ENCODE measurements around the gene SUV39H1.

DNA sequence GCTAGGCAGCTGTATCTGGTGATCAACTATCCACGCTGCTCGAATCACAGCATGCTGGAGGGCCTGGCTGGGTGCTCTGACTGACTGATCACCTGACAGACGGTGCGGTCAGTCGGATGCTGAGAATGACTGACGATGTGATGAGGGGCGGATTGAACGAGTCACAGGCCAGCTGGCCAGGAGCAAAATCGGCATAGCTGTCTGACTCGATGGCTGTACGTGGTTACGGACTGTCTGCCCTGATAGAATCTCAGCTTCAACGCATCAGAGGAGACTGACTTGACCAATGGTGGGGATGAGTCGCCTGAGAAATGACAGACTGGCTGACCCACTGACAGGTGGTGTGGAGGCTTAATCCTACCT lies 1.0 kb upstream of the SUV39H1 start:
- TF ChIP-seq, protein P1, sequence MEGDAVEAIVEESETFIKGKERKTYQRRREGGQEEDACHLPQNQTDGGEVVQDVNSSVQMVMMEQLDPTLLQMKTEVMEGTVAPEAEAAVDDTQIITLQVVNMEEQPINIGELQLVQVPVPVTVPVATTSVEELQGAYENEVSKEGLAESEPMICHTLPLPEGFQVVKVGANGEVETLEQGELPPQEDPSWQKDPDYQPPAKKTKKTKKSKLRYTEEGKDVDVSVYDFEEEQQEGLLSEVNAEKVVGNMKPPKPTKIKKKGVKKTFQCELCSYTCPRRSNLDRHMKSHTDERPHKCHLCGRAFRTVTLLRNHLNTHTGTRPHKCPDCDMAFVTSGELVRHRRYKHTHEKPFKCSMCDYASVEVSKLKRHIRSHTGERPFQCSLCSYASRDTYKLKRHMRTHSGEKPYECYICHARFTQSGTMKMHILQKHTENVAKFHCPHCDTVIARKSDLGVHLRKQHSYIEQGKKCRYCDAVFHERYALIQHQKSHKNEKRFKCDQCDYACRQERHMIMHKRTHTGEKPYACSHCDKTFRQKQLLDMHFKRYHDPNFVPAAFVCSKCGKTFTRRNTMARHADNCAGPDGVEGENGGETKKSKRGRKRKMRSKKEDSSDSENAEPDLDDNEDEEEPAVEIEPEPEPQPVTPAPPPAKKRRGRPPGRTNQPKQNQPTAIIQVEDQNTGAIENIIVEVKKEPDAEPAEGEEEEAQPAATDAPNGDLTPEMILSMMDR (conservative IDR thresholded peaks at IDR 0.05 in 1 of 2, IDR thresholded peaks at IDR 0.05 in 1 of 2; ENCODE audit: extremely low read depth in 1 of 2, insufficient read depth in 1 of 2, low read depth in 1 of 2, low read length in 2 of 2) = no peak
- TF ChIP-seq EZH2 (IDR thresholded peaks at IDR 0.05; ENCODE audit: borderline replicate concordance, low read length) = no peak
